ENCODE measurements around the gene SORBS2.

The SORBS2 gene

DNA sequence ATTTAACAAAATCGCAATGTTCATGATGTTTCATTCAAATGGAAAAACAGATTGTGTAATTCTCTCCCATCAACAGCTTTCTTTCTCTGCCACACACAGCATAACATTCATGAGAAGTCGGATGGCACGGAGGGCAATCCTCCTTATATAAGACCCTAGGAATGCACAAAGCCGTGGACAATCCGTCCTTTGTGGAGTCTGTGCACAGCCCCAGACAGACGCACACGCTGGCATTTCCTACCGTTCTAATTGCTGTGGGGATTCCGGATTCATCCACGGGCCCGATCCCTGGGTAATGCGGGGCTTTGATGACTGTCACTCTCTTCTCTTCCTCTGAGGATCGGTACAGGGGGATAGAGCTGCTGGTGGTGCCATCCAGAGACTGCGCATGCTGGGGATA, 154.8 kb downstream of the SORBS2 start:
- TF ChIP-seq, protein P1, sequence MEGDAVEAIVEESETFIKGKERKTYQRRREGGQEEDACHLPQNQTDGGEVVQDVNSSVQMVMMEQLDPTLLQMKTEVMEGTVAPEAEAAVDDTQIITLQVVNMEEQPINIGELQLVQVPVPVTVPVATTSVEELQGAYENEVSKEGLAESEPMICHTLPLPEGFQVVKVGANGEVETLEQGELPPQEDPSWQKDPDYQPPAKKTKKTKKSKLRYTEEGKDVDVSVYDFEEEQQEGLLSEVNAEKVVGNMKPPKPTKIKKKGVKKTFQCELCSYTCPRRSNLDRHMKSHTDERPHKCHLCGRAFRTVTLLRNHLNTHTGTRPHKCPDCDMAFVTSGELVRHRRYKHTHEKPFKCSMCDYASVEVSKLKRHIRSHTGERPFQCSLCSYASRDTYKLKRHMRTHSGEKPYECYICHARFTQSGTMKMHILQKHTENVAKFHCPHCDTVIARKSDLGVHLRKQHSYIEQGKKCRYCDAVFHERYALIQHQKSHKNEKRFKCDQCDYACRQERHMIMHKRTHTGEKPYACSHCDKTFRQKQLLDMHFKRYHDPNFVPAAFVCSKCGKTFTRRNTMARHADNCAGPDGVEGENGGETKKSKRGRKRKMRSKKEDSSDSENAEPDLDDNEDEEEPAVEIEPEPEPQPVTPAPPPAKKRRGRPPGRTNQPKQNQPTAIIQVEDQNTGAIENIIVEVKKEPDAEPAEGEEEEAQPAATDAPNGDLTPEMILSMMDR (IDR thresholded peaks at IDR 0.05; ENCODE audit: insufficient read depth, low read depth, low read length, missing control alignments): no peak
- no peak overlapping the region for H3K4me3 ChIP-seq (ENCODE audit: low read length)
- DNase-seq (ENCODE audit: low read depth): no peak

DNA sequence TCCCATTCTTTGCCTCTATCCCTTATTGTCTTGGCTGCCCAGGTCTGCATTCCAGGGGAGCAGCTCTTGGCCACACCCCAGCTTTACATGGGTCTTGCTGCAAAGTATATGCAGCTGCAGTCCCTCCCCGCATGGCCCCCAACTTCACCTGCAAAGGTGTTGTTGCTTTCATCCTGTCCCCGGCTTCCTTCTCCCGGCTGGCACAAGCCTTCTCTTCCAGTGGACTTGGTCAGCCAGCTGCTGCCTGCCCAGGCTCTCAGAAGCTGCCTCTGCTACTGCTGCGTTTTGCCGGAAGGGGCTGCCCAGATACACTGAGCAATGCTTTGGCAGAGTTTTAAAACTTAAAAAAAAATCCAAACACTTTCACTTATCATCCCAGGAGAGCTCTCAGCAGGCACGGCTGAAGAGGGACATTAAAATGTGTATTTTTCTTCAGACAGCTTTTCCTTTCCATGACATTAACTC, 155.5 kb downstream of the SORBS2 start:
- no peak overlapping the region for H3K4me3 ChIP-seq (ENCODE audit: low read length)
- TF ChIP-seq, protein P1 (IDR thresholded peaks at IDR 0.05; ENCODE audit: insufficient read depth, low read depth, low read length, missing control alignments): peak; percentile 51

DNA sequence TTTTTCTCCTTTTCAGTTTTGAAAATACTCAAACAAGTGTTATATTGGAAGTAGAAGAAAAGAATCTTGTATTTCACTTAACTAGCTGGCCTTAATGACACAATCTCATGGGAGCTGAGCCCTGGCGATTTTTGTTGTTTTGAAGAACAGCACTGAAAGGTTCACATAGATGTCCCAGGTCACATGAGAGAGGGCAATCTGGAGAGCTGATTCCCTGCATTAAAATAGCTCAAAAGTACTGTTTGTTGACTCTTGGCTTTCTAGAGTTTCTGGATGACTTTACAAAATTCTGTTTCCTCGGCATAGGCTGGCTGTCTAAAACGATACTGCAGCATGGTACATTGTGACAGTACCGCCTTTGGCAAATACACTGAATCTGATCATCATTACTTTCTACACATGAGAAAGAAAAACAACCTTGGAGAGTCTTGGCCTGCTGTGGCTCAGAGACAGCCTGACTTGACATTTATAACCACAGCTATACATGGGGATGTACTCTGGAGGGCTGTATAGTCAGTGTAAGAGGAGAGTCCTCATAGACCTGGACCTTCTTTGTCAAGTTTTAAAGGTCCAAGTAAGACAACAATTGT, 156.9 kb downstream of the SORBS2 start:
- no peak for DNase-seq (ENCODE audit: low read depth)
- H3K4me3 ChIP-seq (ENCODE audit: low read length): no peak overlapping the region
- TF ChIP-seq, protein P1 (IDR thresholded peaks at IDR 0.05; ENCODE audit: insufficient read depth, low read depth, low read length, missing control alignments): no peak

More for the DNA sequence above, 155.5 kb downstream of the SORBS2 start:
- DNase-seq (ENCODE audit: low read depth): peak; percentile 39

DNA sequence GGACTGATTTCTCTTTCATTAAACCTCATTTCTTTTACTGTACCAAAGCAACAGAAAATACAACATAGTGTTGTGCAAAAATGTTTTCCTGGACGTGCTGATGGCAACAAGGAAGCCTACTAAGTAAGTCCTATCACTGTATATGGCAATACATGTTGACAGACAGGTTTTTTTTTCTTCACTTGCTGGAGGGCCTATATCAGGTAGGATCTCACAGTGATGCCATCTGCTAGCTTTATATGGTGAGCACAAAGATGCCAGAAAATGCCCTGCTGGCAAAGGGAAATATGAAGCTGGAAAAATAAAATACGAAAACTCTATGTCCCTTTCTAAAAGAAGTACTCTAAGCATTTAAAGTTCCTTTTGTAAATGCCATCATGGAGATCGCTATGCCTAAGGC, 157.7 kb downstream of the SORBS2 start:
- no peak overlapping the region for H3K4me3 ChIP-seq (ENCODE audit: low read length)
- TF ChIP-seq, protein P1 (IDR thresholded peaks at IDR 0.05; ENCODE audit: insufficient read depth, low read depth, low read length, missing control alignments): no peak
- peak; percentile 64 for DNase-seq (ENCODE audit: low read depth)

DNA sequence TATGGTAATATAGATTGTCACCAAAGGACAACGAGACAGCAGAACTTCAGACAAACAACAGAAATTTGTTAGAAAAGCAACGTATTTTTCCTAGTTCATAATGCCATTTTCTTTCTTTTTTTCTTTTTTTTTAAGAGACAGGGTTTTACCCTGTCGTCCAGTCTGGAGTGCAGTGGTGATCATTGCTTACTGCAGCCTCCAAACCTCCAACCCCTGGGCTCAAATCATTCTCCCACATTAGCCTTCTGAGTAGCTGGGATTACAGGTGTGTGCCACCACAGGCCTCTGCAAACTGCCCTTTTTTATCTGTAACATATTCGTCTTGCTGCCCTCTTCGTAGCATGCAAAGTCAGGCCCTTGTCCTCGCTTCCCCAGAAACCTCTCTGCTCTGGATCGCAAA, 160.1 kb downstream of the SORBS2 start:
- H3K4me3 ChIP-seq (ENCODE audit: low read length): no peak overlapping the region
- TF ChIP-seq, protein P1 (IDR thresholded peaks at IDR 0.05; ENCODE audit: insufficient read depth, low read depth, low read length, missing control alignments): no peak
- no peak for DNase-seq (ENCODE audit: low read depth)

DNA sequence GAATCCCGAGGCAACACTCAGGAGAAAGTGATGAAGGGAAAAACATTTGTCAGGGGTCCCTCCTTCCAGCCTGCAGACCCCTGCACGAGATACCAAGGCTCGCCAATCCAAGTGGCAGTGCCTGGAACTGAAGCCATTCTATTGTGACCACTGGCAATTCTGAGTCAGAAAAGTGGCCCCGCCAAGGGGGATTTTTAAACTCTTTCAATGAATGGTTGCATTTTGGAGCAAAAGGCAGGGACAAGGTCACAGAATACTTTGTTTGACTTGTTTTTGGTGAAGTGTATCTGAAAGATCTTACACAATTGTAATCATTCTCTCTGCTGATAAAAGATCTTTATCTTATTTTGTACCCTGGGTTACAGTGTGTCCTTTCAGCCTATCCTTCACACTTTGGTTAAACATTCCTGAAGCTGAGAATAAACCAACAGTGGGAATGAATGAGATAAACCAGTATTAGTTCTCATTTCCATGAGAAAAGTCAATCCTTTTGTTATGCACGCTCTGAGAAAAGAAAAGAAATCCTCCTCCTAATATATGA, 160.8 kb downstream of the SORBS2 start:
- no peak overlapping the region for H3K4me3 ChIP-seq (ENCODE audit: low read length)
- no peak for DNase-seq (ENCODE audit: low read depth)
- TF ChIP-seq, protein P1 (IDR thresholded peaks at IDR 0.05; ENCODE audit: insufficient read depth, low read depth, low read length, missing control alignments): no peak

DNA sequence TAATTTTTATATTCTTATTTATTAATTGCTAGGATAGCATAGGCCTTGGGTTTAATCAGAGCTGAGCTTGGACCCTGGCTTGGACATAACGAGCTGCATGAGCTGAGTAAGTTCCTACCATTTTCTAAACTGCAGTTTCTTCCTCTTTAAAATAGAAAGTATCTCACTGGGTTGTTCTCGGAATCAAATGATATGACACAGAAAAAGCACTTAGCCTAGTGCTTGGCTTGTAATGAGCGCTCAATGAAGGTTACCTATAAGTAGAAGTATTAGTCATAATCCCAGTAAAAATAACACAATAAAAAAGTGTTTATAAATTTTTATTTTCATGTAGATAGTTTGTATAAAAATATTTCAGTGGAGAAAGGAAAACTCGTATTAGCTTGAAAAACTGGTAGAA, 163.4 kb downstream of the SORBS2 start:
- TF ChIP-seq, protein P1 (IDR thresholded peaks at IDR 0.05; ENCODE audit: insufficient read depth, low read depth, low read length, missing control alignments): no peak
- no peak for DNase-seq (ENCODE audit: low read depth)

More for the DNA sequence above, 163.4 kb downstream of the SORBS2 start:
- no peak overlapping the region for H3K4me3 ChIP-seq (ENCODE audit: low read length)

Data from epithelial cell of esophagus (primary cell).